Mucosa of descending colon (tissue), 3 donors: ENCODE data around the gene INSR. TPM values are rescaled to one million over a fixed set of nuclear protein-coding genes. Genes with fewer than 3 reads are reported as not detected.

ENCODE experiments used
- ATAC-seq: fragments of 200-7000 bp; cut with Tn5 transposase; one replicate; pipeline ENCODE4 v1.9.1; 2020; ENCODE audit warnings: mild to moderate bottlenecking, moderate library complexity
- DNase-seq, 3 donors: peaks; one replicate each; pipeline ENCODE4 v3.0.0-alpha.2; 2020
- H3K36me3 ChIP-seq: fragments of 200-600 bp; one replicate; pipeline ENCODE4 v1.8.0; 2021; ENCODE audit warnings: low read depth, mild to moderate bottlenecking
- H3K4me1 ChIP-seq: fragments of 200-600 bp; one replicate; pipeline ENCODE4 v1.8.0; 2021; ENCODE audit warnings: low read depth, mild to moderate bottlenecking
- H3K4me3 ChIP-seq: fragments of 200-600 bp; one replicate; pipeline ENCODE4 v1.8.0; 2021; ENCODE audit warnings: mild to moderate bottlenecking
- H3K9me3 ChIP-seq: fragments of 200-600 bp; one replicate; pipeline ENCODE4 v1.8.0; 2021; ENCODE audit warnings: mild to moderate bottlenecking
- intact Hi-C, 2 donors: fragments of 100-400 bp; cut with DNase I in 1 of 2; cut with micrococcal nuclease in 1 of 2; formaldehyde crosslinking; loops; one replicate each; pipeline versions ENCODE4 v1.11.0 to v1.11.1; 2022; cut with DNase I, micrococcal nuclease
- long read RNA-seq, 2 donors: library from polyadenylated mRNA; unstranded; transcript quantifications; one replicate each; pipeline ENCODE4 v2.0.0, GENCODE V29; 2019 to 2021
- total RNA-seq, 3 donors: library from RNA; stranded (reverse); fragmentation: NEBNext Ultra II Directional in 2 of 3; extraction: Animal tissue kit (Norgen Biotek cat#: 25700) in 2 of 3; gene quantifications; one replicate each; pipeline versions ENCODE4 v1.2.1 to v1.2.4, GENCODE V29; 2021 to 2023
- TF ChIP-seq, protein P1 (sequence below): fragments of 200-600 bp; IDR thresholded peaks from one replicate; pipeline ENCODE4 v1.8.0; 2022; ENCODE audit warnings: antibody characterized with exemption, mild to moderate bottlenecking
- donor health status: DM: no; HTN: no; CAD: no; lungs with moderate emphysema.
- donor health status: DM: no; HTN: no; CAD: no.
- donor health status: DM: no; HTN: yes; CAD: no.

The INSR gene
- total RNA-seq, result 100 to 1,000 TPM in 1 of 3 donors, 10 to 100 TPM in 2; 74.9 to 109 (median 91.2) TPM
- long read RNA-seq, donor 1, full-length matches to known transcripts, result 2 of 45 reads
- long read RNA-seq, donor 1, partial matches to known transcripts, result 32 of 45 reads
- long read RNA-seq, donor 1, other reads (novel, unspliced or antisense), result 11 of 45 reads
- long read RNA-seq, donor 2, partial matches to known transcripts, result 1 of 35 reads
- long read RNA-seq, donor 2, other reads (novel, unspliced or antisense), result 34 of 35 reads

DNA sequence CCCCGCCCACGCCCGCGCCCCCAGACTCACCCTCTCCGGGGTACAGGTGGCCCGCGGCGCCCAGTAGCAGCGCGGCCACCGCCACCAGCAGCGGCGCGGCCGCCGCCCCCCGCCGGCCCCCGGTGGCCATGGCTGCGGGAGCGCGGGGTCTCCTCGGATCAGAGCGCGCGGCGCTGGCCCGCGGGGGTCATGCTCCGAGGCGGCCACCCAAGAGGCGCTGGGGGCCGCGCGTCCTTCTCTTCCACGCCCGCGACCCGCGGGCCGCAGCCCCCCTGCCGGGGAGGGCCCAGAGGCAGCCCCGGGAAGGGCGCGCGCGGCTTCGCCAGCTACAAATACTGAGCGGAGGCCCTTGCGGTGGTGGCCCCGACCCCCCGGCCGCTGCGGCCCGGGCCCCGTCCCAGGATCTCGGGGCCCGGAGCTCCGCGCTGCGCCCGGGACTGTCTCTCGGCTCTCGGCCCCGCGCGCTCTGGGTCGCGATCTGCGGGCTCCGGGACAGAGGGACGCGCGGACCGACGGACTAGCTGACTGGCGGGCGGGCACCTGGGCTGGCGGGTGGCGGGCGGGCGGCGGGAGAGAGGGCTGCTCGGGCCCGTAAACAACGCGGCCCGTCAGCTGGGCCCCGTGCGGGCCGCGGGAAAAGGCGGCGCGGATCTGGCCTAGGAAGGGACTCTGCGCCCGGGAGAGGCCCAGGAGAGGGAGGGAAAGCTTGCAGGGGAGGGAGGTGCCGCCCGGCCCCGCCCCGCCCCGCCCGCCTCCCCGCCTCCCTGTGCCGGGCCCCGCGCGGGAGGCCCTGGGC lies at the start of gene INSR:
INSR (minus strand) TSS at position 653 of the 796 bp plus-strand sequence; CDS start at position 130, 523 bp downstream.
- Histone ChIP-seq H3K4me1 (peaks cover 11% of the 10 kb centered on the region), H3K36me3 (no peaks in the 10 kb centered on the region), H3K9me3 (no peaks in the 10 kb centered on the region), H3K4me3 (peak within 1 kb of the TSS; percentile 96)
- intact Hi-C loops, result loop anchor here in 1 of 2 donors (10.0 kb wide), 1 partner anchor 99 kb away; no protein-coding TSS in a partner anchor
- ATAC-seq, result peak; percentile 94
- peak; percentile 91 to 97 (median 93) for DNase-seq
- TF ChIP-seq, protein P1, sequence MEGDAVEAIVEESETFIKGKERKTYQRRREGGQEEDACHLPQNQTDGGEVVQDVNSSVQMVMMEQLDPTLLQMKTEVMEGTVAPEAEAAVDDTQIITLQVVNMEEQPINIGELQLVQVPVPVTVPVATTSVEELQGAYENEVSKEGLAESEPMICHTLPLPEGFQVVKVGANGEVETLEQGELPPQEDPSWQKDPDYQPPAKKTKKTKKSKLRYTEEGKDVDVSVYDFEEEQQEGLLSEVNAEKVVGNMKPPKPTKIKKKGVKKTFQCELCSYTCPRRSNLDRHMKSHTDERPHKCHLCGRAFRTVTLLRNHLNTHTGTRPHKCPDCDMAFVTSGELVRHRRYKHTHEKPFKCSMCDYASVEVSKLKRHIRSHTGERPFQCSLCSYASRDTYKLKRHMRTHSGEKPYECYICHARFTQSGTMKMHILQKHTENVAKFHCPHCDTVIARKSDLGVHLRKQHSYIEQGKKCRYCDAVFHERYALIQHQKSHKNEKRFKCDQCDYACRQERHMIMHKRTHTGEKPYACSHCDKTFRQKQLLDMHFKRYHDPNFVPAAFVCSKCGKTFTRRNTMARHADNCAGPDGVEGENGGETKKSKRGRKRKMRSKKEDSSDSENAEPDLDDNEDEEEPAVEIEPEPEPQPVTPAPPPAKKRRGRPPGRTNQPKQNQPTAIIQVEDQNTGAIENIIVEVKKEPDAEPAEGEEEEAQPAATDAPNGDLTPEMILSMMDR, result no peak

DNA sequence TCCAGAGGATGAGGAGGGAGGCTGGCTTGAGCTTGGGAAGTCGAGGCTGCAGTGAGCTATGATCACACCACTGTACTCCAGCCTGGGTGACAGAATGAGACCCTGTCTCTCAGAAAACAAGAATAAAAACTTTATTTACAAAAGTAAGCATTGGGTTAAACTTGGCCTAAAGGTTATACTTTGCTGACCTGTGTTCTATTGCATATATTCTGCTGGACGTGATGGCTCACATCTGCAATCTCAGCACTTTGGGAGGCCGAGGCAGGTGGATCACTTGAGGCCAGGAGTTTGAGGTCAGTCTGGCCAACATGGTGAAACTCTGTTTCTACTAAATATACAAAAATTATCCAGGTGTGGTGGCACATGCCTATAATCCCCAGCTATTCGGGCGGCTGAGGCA lies 47.9 kb upstream of the INSR start:
- DNase-seq (no peak), ATAC-seq (no peak)
- Histone ChIP-seq H3K4me1 (peaks cover 12% of the 10 kb centered on the region), H3K9me3 (no peaks in the 10 kb centered on the region), H3K36me3 (no peaks in the 10 kb centered on the region), H3K4me3 (no peak overlapping the region)
- TF ChIP-seq, protein P1, result no peak
- intact Hi-C loops, result loop anchor here in 1 of 2 donors (5.0 to 10.0 kb wide), 2 partner anchors 197 to 240 kb away; no protein-coding TSS in a partner anchor

DNA sequence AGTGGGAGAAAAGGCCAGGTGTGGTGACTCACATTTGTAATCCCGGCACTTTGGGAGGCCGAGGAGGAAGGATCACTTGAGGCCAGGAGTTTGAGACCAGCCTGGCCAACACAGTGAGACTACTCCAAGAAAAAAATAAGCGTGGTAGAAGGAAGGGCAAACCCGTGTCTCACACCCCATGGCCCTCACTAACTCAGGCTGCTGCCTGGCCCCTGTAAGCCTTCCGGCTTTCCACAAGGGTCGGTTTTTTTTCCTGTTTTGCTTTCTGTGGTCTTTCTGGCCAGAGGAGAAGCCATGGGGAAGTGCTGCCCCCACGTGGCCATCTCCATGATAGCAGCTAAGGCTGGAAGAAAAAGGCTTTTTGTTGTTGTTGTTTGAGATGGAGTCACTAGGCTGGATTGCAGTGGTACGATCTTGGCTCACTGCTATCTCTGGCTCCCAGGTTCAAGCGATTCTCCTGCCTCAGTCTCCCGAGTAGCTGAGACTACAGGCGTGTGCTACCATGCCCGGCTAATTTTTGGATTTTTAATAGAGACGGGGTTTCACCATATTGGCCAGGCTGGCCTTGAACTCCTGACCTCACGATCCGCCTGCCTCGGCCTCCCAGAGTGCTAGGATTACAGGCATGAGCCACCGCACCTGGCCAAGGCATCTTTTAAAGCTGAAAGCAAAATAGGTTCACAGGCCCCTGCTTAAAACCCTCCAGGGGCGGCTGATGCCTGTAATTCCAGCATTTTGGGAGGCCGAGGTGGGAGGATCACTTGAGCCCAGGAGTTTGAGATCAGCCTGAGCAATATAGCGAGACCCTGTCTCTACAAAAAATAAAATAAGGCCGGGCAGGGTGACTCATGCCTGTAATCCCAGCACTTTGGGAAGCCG lies 47.0 kb upstream of the INSR start:
- ATAC-seq (peak; percentile 65), DNase-seq (peak; percentile 84 to 92 (median 91))
- no peaks in the 10 kb centered on the region for H3K36me3 ChIP-seq
- H3K4me1 ChIP-seq, result peaks cover 12% of the 10 kb centered on the region
- intact Hi-C loops, result loop anchor here (2.0 to 10.0 kb wide), 3 partner anchors 196 to 239 kb away; no protein-coding TSS in a partner anchor
- no peak overlapping the region for H3K4me3 ChIP-seq
- TF ChIP-seq, protein P1, result peak; percentile 91
- no peaks in the 10 kb centered on the region for H3K9me3 ChIP-seq

DNA sequence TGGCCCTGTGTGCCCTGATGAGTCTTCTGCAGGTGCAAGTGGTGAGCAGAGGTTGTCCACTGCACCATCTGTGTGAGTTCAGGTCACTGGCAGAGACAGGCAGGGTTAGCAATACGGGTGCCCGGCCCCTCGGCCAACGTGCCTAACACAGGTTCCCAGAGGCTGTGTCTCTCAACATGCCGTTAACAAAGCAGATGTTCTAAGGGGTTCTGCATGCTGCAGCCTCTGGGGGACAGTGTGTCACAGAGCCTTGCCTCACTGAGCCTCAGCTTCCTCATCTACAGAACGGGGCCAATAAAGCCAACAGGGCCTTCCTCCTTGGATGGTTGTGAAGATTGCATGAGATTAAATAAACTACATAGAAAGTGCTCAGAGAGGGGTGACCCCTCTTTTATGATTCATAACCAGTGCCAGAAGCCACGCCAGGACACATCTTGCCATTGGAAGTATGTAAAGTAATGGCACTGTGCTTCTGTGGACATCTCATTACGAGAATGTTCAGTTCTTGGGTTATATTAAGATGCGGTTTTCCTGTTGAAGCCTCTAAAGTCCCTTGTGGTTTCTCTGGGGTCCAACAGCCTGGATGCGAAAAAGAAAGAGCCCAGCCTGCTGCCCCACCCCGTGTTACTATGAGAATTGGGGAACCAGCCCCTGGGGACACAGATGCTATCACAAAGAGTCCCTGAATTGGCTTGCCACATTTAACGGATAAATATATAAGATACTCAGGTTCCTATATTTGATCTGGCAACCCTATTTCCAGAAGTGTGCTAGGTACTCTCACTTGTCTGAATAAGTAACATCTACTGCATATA lies 43.4 kb upstream of the INSR start:
- DNase-seq (peak in 2 of 3 donors; percentile 25 to 66), ATAC-seq (peak; percentile 70)
- Histone ChIP-seq H3K9me3 (no peaks in the 10 kb centered on the region), H3K4me3 (no peak overlapping the region), H3K4me1 (no peaks in the 10 kb centered on the region), H3K36me3 (no peaks in the 10 kb centered on the region)
- TF ChIP-seq, protein P1, result no peak
- intact Hi-C loops, result loop anchor here in 1 of 2 donors (5.0 kb wide), 1 partner anchor 185 kb away; no protein-coding TSS in a partner anchor
